OCI-LY3 (cell line): Measurements from ENCODE around the gene FMOD.

ENCODE experiments used
- H2AFZ ChIP-seq: fragments of 200-600, 300-600 bp; shearing (Covaris generic); 2 replicates; pipeline ENCODE4 v1.6.0; 2014; ENCODE audit warnings: antibody characterized with exemption, low read depth, low read length
- H3K27ac ChIP-seq: fragments of 200-600, 300-600 bp; sonication (generic); 2 replicates; pipeline ENCODE4 v1.5.1; 2014; ENCODE audit warnings: mild to moderate bottlenecking, low read length, moderate library complexity, mixed read lengths
- H3K27me3 ChIP-seq: fragments of 200-600, 300-600 bp; sonication (generic); 2 replicates; pipeline ENCODE4 v1.6.1; 2014; ENCODE audit warnings: low read depth, low read length, mixed read lengths
- H3K36me3 ChIP-seq: fragments of 200-600, 300-600 bp; sonication (generic); replicated peaks from 2 replicates; pipeline ENCODE3; 2014; ENCODE audit warnings: low read depth, low read length, mixed read lengths
- H3K4me1 ChIP-seq: fragments of 300-600, 200-600 bp; sonication (generic); 2 replicates; pipeline ENCODE4 v1.6.1; 2014; ENCODE audit warnings: low read length, mixed read lengths
- H3K4me2 ChIP-seq: fragments of 200-600, 300-600 bp; sonication (generic); 2 replicates; pipeline ENCODE4 v1.6.1; 2014; ENCODE audit warnings: low read length, mixed read lengths
- H3K4me3 ChIP-seq: fragments of 300-600, 200-600 bp; sonication (generic); 2 replicates; pipeline ENCODE4 v1.5.1; 2014; ENCODE audit warnings: antibody characterized with exemption, mild to moderate bottlenecking, low read length, moderate library complexity
- H3K79me2 ChIP-seq: fragments of 300-600, 200-600 bp; shearing (Covaris generic); 2 replicates; pipeline ENCODE4 v1.6.1; 2014; ENCODE audit warnings: mild to moderate bottlenecking, low read length, mixed read lengths
- H3K9ac ChIP-seq: fragments of 300-600, 200-600 bp; shearing (Covaris generic); 2 replicates; pipeline ENCODE4 v1.6.0; 2014; ENCODE audit warnings: mild to moderate bottlenecking, low read length, moderate library complexity
- H3K9me3 ChIP-seq: fragments of 200-600, 300-600 bp; shearing (Covaris generic); 2 replicates; pipeline ENCODE4 v1.6.1; 2014; ENCODE audit warnings: low read length, mixed read lengths; ENCODE audit not compliant: insufficient read depth
- H4K20me1 ChIP-seq: fragments of 200-600, 300-600 bp; sonication (generic); 2 replicates; pipeline ENCODE4 v1.6.1; 2016; ENCODE audit warnings: low read length, mixed read lengths; ENCODE audit not compliant: insufficient read depth
- EZH2phosphoT487 ChIP-seq: fragments of 200-600 bp; shearing (Covaris generic); IDR thresholded peaks from 2 replicates; pipeline ENCODE4 v1.6.1; 2018; ENCODE audit warnings: antibody characterized with exemption, mixed run types, low read depth
- TF ChIP-seq, protein P1 (sequence below): fragments of 200-600, 300-600 bp; sonication (generic); IDR thresholded peaks from 2 replicates; pipeline ENCODE4 v1.5.1; 2014; ENCODE audit warnings: antibody characterized with exemption, low read length, low read depth

Gene FMOD

GRCh38 chr1:203331224-203331623, 19.7 kb downstream of the FMOD start:
- Histone ChIP-seq H3K27me3 (no peaks in the 10 kb centered on the region), H3K4me1 (peaks cover 27% of the 10 kb centered on the region), H3K27ac (no peak overlapping the region), H3K79me2 (no peaks in the 10 kb centered on the region), H3K4me3 (no peak overlapping the region), H3K4me2 (no peak overlapping the region), H4K20me1 (no peaks in the 10 kb centered on the region), H3K36me3 (no peaks in the 10 kb centered on the region), H2AFZ (no peak overlapping the region), H3K9ac (no peak overlapping the region), H3K9me3 (no peaks in the 10 kb centered on the region)
- TF ChIP-seq EZH2phosphoT487: no peak
- TF ChIP-seq, protein P1, sequence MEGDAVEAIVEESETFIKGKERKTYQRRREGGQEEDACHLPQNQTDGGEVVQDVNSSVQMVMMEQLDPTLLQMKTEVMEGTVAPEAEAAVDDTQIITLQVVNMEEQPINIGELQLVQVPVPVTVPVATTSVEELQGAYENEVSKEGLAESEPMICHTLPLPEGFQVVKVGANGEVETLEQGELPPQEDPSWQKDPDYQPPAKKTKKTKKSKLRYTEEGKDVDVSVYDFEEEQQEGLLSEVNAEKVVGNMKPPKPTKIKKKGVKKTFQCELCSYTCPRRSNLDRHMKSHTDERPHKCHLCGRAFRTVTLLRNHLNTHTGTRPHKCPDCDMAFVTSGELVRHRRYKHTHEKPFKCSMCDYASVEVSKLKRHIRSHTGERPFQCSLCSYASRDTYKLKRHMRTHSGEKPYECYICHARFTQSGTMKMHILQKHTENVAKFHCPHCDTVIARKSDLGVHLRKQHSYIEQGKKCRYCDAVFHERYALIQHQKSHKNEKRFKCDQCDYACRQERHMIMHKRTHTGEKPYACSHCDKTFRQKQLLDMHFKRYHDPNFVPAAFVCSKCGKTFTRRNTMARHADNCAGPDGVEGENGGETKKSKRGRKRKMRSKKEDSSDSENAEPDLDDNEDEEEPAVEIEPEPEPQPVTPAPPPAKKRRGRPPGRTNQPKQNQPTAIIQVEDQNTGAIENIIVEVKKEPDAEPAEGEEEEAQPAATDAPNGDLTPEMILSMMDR: no peak

DNA sequence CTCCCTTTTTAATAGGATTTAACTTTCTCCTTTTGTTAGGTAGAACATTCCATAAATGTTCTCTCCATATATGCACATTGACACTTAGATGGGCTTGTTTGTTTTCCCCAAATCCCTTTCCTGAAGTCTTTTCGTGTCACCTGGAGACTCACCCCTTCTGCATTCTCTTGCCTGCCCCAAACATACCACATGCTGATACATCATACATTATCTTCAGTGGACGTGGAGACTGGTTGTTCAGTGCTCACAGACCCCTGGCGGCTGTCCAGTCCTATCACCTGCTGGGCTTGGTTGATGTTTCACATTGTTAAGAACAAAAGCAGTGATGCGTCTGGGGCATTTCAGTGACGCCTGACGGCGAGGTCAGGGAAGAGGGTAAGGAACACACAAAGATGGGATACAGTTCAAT, 22.2 kb downstream of the FMOD start:
- Histone ChIP-seq H2AFZ (no peak overlapping the region), H3K9me3 (no peaks in the 10 kb centered on the region; the same call in 1 of the 2 replicates), H3K27me3 (no peaks in the 10 kb centered on the region), H3K36me3 (no peaks in the 10 kb centered on the region), H3K9ac (no peak overlapping the region), H3K27ac (no peak overlapping the region), H3K4me1 (peaks cover 52% of the 10 kb centered on the region), H3K4me2 (peak overlapping the region; percentile 63), H3K79me2 (no peaks in the 10 kb centered on the region), H4K20me1 (no peaks in the 10 kb centered on the region), H3K4me3 (no peak overlapping the region)
- TF ChIP-seq, protein P1: no peak; the same call in 1 of the 2 replicates
- no peak for TF ChIP-seq EZH2phosphoT487

DNA sequence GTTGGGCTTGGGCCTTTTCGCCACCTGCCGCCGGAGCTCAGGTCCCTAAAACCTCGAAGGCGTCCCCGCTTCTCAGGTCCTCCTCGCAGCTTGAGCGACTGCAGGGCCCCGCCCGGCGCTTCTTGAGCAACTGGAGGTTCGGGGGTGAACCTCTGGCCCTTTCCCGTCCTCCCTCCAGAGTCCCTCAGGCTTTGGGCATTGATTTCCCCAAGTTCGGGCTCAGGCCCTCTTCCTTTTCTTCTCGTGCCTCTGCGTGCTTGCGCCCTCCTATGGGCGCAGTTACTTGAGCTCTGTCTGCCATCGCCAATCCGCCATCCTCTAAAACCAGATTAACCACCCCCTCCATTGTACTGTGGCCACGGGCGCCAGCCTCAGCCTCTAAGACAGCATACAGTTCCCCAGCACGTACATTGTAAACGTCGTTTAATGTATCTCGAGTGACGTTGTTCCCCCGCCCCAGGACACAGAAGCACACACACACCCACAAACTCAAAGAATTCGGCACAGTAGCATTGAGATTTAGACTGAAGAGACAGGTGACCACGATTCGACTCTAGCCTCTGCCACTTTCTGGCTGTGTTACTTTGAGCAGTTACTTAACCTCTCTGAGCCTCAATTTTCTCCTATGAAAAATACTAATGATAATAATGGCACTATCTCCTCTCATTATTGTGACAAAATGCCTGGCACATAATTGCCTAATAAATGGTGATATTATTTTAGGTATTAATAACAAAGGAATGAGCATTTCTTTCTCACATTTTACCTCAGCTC, 23.1 kb downstream of the FMOD start:
- Histone ChIP-seq H4K20me1 (no peaks in the 10 kb centered on the region), H3K9me3 (no peaks in the 10 kb centered on the region; the same call in 1 of the 2 replicates), H3K4me1 (peaks cover 60% of the 10 kb centered on the region), H3K4me3 (peak overlapping the region; percentile 73), H2AFZ (peak overlapping the region; percentile 5; the same call in 1 of the 2 replicates), H3K4me2 (peak overlapping the region; percentile 63), H3K9ac (peak overlapping the region; percentile 71), H3K27ac (peak overlapping the region; percentile 84), H3K79me2 (no peaks in the 10 kb centered on the region), H3K36me3 (no peaks in the 10 kb centered on the region), H3K27me3 (no peaks in the 10 kb centered on the region)
- TF ChIP-seq EZH2phosphoT487: no peak
- TF ChIP-seq, protein P1: peak; percentile 85

DNA sequence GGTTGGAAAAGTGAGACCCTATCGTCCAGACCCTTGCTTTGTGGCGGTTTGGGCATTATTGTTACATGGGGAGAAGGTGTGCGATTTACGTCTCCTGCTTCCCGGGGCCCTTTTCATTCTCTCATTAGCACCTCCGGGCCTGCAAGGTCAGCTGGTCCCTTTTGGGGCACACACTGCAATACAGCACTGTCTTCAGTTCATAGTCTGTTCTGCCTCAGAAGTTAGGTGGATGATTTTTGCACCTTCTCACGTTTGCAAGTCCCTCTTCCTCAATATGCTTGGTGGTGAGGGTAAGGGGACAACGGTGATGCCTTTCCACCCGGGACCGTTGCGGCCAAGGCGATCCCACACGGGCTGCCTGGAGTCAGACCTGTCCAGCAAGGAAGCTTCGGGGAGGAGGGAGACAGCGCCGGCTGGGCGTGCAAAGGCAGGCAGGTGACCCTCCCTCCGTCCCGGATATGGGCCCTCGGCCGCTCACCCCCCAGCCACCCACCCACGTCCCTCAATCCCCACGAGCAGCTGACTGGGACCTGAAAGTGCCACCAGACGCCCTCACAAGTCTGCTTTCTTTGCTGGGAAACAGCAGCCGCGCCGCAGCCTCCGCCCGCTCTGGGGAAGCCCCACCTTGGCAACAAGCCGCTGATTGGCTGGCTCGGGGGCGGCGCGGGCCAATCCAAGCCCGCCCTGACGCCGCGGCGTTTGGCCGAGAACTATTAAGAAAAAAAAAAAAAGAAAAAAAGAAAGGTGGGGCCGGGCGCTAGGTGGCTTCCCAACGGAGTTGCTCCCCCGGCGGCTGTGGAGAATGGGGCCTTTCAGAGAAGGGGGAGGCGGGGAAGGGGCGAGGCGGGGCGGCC, 23.9 kb downstream of the FMOD start:
- Histone ChIP-seq H3K9ac (peak overlapping the region; percentile 74), H3K27me3 (no peaks in the 10 kb centered on the region), H3K27ac (peak overlapping the region; percentile 84), H3K36me3 (no peaks in the 10 kb centered on the region), H3K4me3 (peak overlapping the region; percentile 73), H3K9me3 (no peaks in the 10 kb centered on the region; the same call in 1 of the 2 replicates), H4K20me1 (no peaks in the 10 kb centered on the region), H3K4me1 (peaks cover 68% of the 10 kb centered on the region), H2AFZ (peak overlapping the region; percentile 5; the same call in 1 of the 2 replicates), H3K4me2 (peak overlapping the region; percentile 80), H3K79me2 (no peaks in the 10 kb centered on the region)
- TF ChIP-seq, protein P1: no peak
- no peak for TF ChIP-seq EZH2phosphoT487
